Colonic mucosa (tissue), 4 donors: ENCODE data around the gene TIGD6. TPM values are rescaled to one million over a fixed set of nuclear protein-coding genes. Genes with fewer than 3 reads are reported as not detected.

Experiments
- DNase-seq: peaks from one replicate; pipeline ENCODE4 v3.0.0-alpha.2; 2020
- H3K27ac ChIP-seq: fragments of 200-600 bp; one replicate; pipeline ENCODE4 v1.8.0; 2021
- H3K27me3 ChIP-seq: fragments of 200-600 bp; one replicate; pipeline ENCODE4 v1.8.0; 2021
- H3K36me3 ChIP-seq: fragments of 200-600 bp; one replicate; pipeline ENCODE4 v1.8.0; 2021
- H3K4me1 ChIP-seq: fragments of 200-600 bp; one replicate; pipeline ENCODE4 v1.8.0; 2021; ENCODE audit warnings: mild to moderate bottlenecking
- H3K4me3 ChIP-seq: fragments of 200-600 bp; one replicate; pipeline ENCODE4 v1.8.0; 2021
- H3K9ac ChIP-seq, 2 donors: one replicate each; pipeline ENCODE4 v1.7.0; 2013; ENCODE audit warnings: control low read depth in 2 of 2, low read depth in 2 of 2, low read length in 2 of 2
- H3K9me3 ChIP-seq: fragments of 200-600 bp; one replicate; pipeline ENCODE4 v1.8.0; 2021
- CTCF ChIP-seq: fragments of 200-600 bp; IDR thresholded peaks from one replicate; pipeline ENCODE4 v1.8.0; 2022; ENCODE audit warnings: antibody characterized with exemption, mild to moderate bottlenecking
- intact Hi-C: fragments of 100-400 bp; cut with DNase I; formaldehyde crosslinking; loops from one replicate; pipeline ENCODE4 v1.14.1; 2022
- total RNA-seq, 2 donors: library from RNA; stranded (reverse); fragmentation: NEBNext Ultra II Directional in 1 of 2; extraction: Animal tissue kit (Norgen Biotek cat#: 25700) in 1 of 2; gene quantifications; one replicate each; pipeline ENCODE4 v1.2.1, GENCODE V29; 2021
- donor health status: healthy.
- donor health status: DM: no; HTN: no; CAD: no.
- donor health status: DM: no; HTN: no; CAD: no.

Gene TIGD6
- total RNA-seq, 2 donors from 2014 or later: 3.9 to 4.6 TPM

DNA sequence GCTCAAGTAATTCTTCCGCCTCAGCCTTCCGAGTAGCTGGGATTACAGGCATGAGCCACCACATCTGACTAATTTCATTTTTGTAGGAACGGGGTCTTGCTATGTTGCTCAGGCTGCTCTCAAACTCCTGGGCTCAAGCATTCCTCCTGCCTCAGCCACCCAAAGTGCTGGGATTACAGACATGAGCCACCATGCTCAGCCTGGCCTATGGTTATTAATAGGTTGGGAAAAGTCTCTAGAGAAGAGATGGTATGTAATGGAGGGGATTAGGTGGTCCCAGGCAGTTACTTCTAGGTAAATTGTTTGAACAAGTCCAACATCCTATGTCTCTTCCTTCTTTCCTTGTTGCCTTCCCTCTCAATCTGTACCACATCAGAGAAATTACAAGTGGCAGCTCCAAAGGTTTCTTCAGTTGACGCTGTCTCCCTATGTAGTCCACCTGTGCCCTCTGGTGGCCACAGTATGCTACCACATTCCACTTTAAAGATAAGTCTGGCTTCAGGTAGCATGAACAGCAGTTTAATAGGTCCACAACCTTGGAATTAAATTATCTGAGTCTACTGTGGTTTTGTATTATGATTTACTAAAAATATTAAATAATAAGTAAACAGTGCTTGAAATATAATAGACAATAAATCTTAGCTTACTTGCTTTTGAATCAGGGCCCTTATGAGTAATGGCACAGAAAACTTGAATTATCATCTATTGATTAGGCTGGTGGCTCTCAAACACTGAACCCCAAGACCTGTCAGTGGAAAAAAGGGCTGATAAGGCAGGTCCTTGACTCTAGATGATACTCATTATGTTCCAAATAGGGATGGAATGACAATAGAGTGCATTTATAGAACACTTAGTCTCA, 9.7 kb downstream of the TIGD6 start:
- intact Hi-C loops: loop anchor here (5.0 kb wide), 2 partner anchors 153 to 353 kb away; no protein-coding TSS in a partner anchor
- H3K9me3 ChIP-seq: no peaks in the 10 kb centered on the region
- H3K9ac ChIP-seq: no peak overlapping the region
- DNase-seq: peak; percentile 86
- H3K4me1 ChIP-seq: no peaks in the 10 kb centered on the region
- no peak overlapping the region for H3K27ac ChIP-seq
- TF ChIP-seq CTCF: peak; percentile 87
- H3K27me3 ChIP-seq: no peaks in the 10 kb centered on the region
- H3K4me3 ChIP-seq: no peak overlapping the region
- H3K36me3 ChIP-seq: no peaks in the 10 kb centered on the region

GRCh38 chr5:149988126-149988525, 12.3 kb downstream of the TIGD6 start:
- Histone ChIP-seq H3K9ac (no peak overlapping the region), H3K4me1 (no peaks in the 10 kb centered on the region), H3K27ac (no peak overlapping the region), H3K4me3 (no peak overlapping the region), H3K27me3 (no peaks in the 10 kb centered on the region), H3K9me3 (no peaks in the 10 kb centered on the region), H3K36me3 (no peaks in the 10 kb centered on the region)
- no peak for TF ChIP-seq CTCF
- DNase-seq: no peak
- intact Hi-C loops: no loop called here

DNA sequence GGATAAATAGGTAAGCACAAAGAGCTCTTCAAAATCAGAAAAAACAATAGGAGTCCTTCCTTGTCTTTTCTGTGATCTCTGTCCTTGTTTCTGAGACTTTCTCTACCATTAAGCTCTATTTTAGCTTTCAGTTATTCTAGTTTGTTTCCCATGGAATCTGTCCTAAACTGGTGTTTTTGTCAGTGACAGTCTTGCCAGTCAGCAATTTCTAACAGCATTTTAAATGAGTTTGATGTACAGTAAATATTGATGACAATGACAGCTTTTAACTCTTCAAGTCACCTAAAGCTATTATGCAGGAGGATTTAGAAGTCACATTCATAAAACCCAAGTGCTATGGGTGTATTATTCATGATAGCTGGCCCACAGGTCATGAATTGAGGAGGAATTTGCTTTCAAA, 17.9 kb downstream of the TIGD6 start:
- Histone ChIP-seq H3K9me3 (no peaks in the 10 kb centered on the region), H3K36me3 (no peaks in the 10 kb centered on the region), H3K9ac (no peak overlapping the region), H3K4me3 (no peak overlapping the region), H3K27me3 (no peaks in the 10 kb centered on the region), H3K27ac (no peak overlapping the region), H3K4me1 (no peaks in the 10 kb centered on the region)
- intact Hi-C loops: no loop called here
- no peak for TF ChIP-seq CTCF
- no peak for DNase-seq

- Histone ChIP-seq H3K9ac (no peak overlapping the region), H3K9me3 (no peaks in the 10 kb centered on the region), H3K27ac (no peak overlapping the region), H3K27me3 (no peaks in the 10 kb centered on the region), H3K4me1 (peaks cover 3% of the 10 kb centered on the region), H3K36me3 (no peaks in the 10 kb centered on the region), H3K4me3 (no peak overlapping the region)
- no peak for DNase-seq
- TF ChIP-seq CTCF: no peak
- intact Hi-C loops: no loop called here
These were observed 19.2 kb downstream of the TIGD6 start for GRCh38 chr5:149981206-149981605.

DNA sequence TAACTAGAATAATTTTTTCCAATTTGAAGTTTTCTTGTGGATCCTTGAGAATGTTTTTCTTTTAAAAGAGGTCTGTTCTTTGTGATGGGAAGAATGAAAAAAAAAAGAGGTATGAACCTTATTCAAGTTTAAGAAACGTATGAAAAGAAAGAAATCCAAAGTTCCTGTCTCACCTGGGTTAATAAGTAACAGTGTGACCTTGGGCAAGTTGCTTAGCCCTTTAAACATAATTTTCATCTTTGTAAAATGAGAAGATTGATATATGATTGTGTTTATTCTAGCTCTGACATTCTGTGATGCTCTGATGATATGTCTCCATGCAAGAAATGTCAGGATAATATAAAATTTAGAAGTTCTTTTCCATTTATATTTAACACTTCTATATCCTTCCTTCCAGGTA, 20.6 kb downstream of the TIGD6 start:
- TF ChIP-seq CTCF: no peak

More for the DNA sequence above, 20.6 kb downstream of the TIGD6 start:
- no peaks in the 10 kb centered on the region for H3K9me3 ChIP-seq
- H3K9ac ChIP-seq: no peak overlapping the region
- H3K4me3 ChIP-seq: no peak overlapping the region
- H3K27me3 ChIP-seq: no peaks in the 10 kb centered on the region
- H3K36me3 ChIP-seq: no peaks in the 10 kb centered on the region
- intact Hi-C loops: no loop called here
- H3K27ac ChIP-seq: no peak overlapping the region
- H3K4me1 ChIP-seq: peaks cover 3% of the 10 kb centered on the region
- no peak for DNase-seq
